NCI-H2227 treated with DMSO at 0.1 percent for 48 hours (cell line): Measurements from ENCODE around the gene CCDC174.
"Not testable (repeated sequence)": the region's sequence is repeated elsewhere in the genome, so short reads cannot be mapped to it uniquely, and the experiment has no call there.

Source experiments
- DNase-seq: peaks from one replicate; lab custom pipeline; 2025; lab: John Stamatoyannopoulos, UW

CCDC174 gene

DNA sequence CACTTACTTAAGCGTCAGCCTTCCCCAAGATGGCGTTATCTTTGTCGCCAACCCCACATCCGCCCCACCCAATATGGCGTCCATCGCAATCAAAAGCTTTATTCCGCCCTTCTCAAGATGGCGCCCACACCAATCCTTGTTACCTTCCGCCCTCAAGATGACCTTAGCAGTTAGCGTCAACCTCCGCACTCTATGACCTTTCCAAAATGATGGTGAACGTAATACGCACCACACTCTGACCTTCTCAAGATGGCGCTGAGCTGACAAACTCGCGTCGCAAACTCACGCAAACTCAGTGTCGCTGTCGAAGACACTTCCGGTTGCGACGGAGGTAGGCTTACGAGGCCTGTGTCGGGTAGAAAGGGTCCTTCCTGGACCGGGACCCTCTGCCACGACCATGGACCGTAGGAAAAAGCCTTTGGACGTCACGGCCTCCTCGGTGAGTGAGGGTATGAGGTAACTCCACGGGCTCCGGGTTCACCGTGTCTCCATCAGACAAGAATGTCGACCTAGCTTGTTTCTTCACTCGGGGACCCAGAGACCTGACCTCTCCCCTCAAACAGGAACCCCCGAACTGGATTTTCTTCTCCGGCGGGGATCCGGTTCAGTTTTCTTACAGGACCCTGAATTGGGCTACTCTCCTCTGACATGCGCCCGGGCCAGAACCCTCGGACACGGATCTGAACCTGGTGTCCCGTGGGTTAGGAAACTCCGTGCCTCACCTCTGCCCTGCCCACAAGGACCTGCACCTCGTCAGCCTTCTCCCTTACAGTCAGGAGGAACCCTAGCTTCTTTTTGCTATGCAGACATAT lies at the start of gene CCDC174:
Gene CCDC174, plus strand, starts transcription at position 323 of the 812 bp plus-strand sequence. Its CDS starts 75 bp downstream, at position 398.
- DNase-seq: peak; percentile 94

DNA sequence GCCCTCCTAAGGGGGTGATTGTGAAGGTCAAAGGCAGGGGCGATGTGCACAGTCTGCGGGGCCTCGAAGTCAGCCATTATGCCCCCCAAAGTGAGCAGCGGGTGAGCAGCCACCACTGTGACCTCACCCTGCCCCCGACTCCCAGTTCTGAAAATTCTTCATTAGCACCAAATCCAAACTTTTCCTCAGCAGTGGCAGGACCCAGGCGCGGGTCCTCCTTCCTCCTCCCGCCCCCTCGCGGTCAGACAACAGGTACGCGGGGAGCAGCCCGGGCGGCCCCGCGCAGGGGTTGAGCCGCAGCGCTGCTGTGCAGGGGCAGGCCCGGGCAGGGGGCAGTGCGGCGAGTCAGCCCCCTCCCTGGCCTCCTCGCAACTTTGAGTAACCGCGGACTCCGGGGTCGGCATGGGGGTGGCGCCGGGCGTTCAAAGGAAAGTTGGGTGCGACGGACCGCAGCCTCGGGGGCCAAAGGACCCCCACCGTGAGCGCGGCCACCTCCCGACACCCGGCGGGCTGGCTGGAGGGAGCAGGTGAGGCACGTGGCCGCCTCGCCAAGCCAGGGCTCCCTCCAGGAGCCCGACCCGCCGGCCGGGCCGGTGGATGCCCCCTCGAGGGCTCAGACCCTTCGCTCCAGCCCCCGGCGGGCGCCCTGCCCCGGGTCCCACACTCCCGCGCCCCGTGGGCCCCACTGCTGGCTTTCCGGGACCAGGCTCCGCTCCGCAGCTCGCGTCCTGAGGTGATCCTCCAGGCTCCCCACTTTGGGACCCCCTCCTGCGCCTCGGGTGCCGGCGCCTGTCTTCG lies 49.4 kb upstream of the CCDC174 start:
- DNase-seq: no peak

DNA sequence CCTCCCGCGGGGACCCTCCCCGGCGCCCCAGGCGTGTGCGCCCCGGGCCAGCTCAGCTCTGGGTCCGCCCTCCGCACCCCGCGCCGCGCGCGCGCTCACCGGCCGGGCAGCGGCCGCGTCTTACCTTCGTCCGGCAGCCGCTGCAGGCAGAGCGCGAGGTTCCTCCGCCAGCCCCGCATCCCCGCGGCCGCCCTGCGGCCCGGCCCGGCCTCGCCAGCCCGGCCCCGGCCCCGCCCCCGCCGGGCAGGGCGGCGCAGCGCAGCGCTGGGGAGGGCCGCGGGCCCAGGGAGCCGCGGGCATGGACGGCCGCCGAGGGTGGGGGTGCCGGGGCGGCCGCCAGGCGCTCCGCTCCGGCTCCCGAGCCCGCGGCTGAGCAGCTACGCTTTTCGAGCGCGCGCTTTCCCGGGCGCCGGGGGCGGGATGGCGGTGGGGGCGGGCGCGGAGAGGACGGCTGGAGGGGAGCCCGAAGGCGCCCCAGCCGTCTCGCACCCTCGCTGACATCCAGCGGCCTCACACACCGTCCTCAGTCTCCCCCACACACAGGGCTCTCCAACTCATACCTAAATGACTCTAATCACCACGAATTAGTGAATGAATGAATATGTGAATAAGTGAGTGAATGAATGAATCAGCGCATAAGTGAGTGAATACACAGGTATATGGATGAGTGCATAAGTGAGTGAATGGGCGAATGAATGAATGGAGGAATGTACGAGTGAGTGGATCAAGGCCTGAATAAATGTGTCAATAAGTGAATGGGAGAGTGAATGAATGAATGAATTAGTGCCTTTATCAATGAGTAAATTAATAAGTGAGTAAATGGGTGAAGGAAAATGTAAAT lies 48.5 kb upstream of the CCDC174 start:
- DNase-seq: no peak

DNA sequence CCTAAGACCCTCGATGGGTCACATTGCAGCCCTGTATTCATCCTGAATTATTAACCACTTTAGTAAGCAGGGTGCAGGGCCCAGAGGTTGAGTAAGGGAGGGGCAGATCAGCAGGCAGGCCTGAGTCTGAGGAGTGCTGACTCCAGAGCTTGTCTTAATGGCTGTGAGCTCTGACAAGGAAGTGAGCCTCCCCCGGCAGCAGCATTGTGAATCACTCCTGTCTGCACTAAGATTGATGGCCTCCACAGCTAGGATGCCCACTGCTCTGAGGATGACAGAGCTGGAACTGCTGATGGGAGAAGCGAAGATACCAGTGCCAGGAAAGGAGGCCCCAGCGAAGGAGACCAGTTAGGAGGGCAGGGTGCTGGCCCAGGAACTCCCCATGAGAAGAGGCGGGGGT lies 46.5 kb upstream of the CCDC174 start:
- DNase-seq: peak; percentile 36

DNA sequence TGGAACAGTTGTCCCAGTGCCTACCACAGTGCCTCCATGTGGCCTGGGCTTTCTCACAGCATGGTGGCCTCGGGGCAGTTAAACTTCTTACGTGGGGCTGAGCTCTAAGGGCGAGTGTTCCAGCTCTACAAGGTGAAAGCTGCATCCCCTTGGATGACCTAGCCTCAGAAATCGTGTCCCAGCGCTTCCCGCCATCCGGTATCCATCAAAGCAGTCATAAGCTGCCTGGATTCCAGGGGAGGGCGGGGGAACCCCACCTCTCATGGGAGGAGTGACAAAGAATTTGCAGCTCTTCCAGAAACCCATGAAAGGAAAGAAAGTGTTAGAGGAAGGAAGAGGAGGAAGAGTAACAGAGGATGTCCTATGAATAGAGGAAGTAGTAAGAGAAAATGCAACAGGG lies 45.8 kb upstream of the CCDC174 start:
- no peak for DNase-seq

DNA sequence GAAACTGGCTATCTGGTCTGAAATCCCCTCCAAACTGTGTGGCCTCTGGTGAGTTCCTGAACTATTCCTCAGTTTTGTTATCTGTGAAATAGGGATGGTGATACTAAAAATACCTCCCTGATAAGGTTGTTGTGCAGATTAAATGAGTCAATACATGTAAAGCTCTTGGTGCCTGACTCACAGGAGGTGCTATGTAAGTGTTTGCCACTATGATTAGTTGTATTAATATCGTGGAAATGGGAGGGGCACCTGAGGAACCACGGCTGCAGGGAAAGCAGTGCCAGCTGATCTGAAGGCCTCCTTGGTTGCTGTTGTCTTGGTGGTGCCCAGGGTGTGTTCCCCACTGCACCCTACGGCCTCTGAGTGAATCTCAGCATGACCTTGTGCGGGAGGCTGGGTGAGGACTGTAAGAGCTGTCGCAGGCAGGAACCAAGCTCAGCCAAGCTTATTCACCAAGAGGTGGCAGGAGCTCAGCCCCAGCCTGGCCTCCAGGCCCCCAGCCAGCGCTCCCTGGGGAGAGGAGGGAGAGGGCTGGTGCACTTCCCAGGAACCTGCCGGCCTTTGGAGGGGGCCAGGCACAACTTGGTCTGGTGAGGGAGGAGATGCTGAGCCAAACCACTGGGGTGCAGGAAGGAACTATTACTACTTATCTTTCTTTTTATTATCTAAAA lies 44.8 kb upstream of the CCDC174 start:
- no peak for DNase-seq

DNA sequence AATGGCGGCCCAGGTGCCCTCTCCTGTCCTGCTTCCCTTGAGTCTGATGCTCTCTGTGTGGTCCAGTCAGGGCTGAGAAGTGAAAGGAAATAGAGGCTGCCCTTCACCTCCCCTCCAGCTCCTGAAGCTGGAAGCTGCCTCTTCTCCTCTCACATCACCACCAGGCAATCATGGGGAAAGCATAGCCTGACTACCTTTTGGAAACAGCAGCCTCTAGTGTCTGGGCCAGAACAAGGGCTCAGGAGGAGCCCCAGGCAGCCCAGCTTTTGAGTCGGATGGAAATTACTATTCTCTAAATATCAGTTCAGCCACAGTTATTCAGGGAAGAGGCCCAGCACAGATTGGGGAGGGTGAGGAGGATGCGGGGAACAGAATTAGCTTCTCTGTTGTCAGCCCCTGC lies 43.3 kb upstream of the CCDC174 start:
- no peak for DNase-seq

DNA sequence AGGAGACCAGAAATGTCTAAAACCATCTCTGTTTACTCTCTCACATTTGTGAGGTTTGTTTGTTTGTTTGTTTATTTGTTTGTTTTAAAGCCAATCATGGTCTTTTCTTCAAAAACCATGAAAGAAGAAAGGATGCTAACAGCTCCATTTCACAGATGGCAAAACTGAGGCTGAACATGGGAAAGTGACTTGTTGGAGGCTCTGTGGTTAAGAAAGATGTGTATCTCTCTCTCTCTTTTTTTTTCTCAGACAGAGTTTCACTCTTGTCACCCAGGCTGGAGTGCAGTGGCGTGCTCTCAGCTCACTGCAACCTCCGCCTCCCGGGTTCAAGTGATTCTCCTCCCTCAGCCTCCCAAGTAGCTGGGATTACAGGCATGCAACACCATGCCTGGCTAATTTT lies 42.5 kb upstream of the CCDC174 start:
- not testable (repeated sequence) for DNase-seq

DNA sequence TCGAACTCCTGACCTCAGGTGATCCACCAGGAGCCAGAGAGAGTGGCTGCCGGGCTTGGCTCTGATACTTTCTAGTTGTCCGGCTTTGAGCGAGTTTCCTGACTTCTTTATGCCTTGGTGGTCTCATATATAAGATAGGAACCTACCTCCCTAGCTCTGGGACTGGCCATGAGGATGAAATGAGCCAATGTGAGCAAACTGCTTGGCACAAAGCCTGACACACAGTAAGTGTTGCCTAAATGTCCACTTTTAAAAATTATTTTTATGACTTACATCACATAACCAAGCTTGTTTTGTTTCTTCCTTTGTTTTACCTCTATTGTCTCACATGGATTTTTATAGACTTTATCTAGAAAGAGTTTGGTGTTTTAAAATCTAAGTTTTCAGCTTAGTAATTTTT lies 42.1 kb upstream of the CCDC174 start:
- no peak for DNase-seq

DNA sequence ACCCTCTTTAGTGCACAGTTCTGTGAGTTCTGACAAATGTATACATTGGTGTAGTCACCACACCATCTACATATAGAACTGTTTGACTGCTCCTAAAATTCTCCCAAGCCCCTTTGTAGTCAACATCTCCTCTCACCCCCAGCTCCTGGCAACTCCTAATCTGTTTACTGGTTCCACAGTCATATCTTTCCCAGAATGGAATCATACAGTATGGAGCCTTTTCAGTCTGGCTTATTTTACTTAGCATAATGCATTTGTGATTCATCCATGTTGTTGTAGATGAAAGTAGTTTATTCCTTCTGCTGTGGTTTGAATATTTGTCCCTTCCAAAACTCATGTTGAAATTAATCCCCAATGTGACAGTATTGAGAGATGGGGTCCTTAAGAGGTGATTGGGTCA lies 41.6 kb upstream of the CCDC174 start:
- DNase-seq: no peak

DNA sequence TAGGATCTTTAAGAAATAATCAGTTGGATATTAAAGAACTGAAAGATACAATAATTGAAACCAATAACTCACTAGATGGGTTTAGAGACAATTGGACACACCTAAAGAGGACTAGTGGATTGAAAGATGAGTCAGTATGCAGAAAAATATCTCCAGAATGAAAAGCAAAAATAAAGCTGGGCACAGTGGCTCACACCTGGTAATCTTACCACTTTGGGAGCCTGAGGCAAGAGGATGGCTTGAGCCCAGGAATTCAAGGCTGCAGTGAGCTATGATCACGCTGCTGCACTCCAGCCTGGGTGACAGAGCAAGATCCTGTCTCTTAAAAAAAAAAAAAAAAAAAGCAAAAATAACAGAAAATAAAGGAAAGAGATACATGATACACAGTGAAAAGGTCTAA lies 37.4 kb upstream of the CCDC174 start:
- DNase-seq: no peak

DNA sequence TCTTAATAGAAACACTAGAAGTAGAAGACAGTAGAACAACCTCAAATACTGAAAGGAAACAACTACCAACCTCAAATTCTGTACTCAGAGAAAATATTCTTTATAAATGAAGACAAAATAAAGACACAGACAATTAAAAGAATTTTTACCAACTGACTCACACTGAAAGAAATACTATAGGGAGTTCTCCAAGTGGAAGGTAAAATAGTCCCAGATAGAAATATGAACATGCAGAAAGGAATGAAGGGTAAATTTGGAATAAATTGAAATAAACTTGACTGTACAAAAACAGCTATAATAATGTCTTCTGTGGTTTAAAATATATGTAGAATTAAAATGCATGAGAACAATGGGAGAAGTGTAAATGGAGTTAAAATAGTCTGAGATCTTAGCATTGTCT lies 36.7 kb upstream of the CCDC174 start:
- DNase-seq: no peak

DNA sequence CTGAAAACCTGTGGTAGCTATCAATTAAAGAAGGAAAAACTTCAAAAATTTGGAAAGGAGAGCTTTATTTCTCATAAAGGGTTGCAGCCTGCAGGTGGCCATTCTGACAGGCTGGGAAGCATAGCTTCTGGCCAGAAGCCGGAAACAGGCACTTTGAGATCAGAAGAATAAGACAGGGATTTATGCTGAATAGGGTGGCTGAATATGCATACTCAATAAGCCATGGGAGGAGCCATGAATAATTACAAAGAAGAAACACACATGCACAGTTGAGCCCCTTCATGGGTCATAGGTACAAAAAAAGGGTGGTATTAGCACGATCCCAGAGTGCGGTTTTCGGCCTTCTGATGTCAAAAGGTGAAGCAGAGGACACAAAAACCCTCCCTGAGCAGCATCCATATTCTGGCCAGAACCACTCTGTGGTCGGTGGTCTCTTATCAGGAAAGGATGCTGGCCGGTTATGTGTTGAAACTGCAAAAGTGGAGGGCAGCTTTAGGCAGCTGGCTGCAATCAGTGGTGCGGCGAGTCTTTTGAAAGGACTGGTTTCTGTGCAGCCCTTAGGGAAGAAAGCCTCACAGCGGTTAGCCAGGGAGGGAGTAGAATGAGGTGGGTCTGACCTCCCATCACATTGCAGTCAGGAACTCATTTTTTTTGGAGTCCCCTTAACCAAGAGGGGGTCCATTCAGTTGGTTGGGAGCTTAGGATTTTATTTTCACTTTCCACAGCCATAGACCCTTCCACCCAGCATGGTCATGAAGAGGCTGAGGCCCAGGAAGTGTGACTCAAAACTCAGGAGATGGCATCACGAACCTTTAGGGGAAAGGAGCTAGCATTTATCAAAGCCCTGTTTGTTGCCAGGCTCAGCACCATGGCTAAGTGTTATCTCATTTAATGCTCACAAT lies 34.7 kb upstream of the CCDC174 start:
- DNase-seq: no peak

DNA sequence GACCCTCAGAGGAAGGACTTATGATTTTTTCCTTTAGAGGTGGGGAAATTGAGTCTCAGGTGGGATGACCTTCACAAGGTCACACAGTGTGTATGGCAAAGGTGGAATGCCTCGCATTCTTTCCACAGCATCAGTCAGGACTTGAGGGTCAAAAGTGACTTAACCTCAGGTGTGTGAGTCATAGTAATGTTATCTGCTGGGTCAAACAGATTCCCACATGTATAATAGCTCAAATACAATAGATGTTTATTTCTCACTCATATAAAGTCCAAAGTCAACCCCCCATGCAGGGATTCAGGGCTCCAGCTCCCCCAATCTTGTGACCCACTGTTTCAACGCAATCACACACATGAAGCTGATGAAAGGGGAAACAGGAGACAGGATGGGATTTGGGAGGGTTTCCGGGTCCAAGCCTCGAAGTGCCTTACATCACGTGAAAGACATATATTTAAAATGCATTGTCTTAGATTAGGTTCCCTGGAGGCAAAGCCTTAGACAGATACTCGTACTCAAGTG lies 34.0 kb upstream of the CCDC174 start:
- DNase-seq: no peak

DNA sequence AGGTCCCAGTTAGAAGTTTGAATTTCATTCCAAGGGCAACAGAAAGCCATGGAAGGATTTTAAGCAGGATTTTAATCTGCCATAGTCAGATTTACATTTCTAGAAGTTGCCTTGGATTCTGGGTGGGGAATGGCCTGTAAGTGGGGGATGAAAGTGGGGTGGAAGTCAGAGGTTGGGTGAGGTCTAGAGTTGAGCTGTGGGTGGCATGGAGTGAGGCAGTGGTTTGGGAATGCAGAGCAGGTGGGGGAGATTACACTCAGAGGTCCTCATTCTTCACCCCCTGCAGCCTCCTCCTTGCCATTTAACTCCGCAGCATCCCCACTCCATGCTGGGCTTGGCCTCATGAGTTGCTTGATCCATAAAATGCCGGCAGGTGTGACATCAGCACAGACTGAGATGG lies 32.0 kb upstream of the CCDC174 start:
- no peak for DNase-seq

DNA sequence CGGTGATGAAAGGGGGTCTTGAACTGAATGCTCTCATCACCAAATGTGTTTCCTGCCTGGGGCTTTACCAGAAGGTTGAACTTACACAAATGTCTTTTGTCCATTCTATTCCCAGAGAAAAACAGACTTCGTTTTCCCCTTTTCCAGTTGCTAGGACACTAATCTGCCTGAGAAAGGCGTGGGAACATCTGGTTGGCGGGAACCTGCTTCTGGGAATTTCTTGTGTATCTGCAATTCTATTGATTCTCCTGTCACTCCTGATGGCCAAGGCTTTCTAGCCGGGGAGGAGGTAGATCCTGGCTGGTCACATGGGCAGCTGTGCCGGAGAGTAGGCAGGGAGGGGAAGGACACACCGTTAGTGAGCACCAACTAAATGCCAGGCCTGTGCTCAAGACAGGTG lies 31.1 kb upstream of the CCDC174 start:
- no peak for DNase-seq

DNA sequence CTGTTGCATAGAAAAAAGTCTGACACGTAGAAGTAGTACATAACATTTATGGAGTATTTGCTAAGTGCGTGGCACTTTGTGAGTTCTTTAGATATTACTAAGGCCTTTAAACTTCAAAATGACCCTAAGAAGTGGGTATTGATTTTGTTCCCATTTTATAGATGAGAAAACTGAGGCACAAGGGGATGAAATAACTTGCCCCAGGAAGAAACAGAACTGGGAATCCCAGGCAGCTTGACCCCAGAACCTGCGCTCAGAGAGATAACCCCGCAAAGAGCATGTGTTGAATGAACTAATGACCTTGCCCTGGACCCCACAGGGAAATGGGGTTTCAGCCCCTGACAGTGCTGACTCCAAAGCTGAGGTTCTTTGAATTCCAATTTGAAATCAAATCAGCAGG lies 30.5 kb upstream of the CCDC174 start:
- DNase-seq: no peak

DNA sequence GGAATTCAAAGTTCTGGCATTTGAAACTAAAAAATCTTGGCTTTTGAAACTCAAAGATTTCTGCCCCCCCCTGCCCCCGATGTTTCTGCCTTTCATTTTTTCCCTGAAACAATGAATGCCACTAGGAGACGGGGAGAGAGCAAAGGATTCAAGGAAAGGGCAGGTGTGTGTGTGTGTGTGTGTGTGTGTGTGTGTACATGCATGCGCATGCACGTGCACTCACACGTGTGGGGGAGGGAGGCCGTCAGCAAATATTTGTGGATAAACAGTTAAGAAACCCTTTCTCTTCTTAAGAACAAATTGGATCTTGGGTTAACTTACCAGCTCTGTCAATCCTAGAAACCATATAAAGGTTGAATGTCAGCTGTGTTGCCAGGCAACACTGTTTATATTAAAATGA lies 29.2 kb upstream of the CCDC174 start:
- no peak for DNase-seq

DNA sequence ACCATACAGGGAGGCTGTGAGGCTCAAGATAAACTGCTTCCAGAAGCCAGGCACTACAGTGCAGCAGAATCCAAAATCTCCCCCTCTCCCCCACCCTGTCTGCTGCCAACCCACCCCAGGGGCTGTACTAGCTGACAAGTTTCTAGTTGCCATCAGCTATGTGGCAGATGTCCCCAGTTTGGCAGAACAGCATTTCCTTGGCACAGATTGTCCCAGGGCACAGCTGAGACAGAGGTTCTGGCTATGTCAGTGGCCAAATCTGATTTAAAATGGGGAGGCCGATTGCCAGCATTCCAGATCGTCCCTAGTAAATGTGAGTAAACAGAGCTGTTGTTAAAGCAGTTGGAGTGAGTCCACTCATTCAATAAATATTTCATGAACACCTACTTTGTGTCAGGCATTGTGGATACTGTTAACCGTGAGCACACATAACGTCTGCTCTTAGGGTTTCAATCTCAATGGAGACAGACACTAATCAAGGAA lies 28.0 kb upstream of the CCDC174 start:
- DNase-seq: no peak

DNA sequence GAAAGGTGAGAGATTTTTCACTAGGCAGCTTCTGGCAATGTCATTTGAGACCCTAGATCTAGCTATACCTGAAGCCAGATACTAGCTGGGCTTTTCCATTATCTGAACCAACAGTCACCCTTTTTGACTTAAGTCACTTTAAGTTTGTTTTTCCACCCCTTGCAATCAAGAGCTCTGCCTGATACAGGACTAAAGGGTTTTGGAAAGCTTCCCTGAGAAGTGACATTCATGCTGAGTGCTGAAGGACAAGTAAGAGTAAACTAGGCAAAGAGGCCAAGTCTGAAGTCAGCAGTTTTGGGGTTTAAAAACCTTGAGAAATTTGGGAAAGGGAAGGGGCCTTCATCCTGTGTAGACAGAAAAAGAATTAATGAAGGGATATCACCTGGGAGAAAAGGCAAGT lies 27.1 kb upstream of the CCDC174 start:
- DNase-seq: no peak

DNA sequence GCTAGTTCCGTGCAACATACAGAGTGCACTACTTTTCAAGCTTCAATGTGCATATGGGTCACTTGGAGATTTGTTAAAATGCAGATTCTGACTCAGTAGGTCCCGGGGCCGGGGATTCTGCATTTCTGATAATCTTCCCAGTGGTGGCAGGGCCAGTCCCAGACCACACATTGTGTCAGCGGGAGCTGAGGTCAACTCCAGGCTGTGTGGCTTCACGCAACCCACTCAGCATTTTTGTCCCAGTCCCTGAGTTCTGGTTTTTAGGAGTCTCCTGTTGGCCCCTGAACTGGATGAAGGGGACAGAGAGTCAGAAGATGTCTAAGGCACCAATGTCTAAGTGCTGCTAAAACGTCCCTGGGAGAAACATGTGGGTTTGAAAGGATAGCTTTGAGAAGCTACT lies 26.1 kb upstream of the CCDC174 start:
- DNase-seq: no peak
